NCI-H2227 treated with DMSO at 0.1 percent for 48 hours (cell line): Measurements from ENCODE around the gene PC.

Experiments
- DNase-seq: peaks from one replicate; lab custom pipeline; 2025; lab: John Stamatoyannopoulos, UW

Gene PC

DNA sequence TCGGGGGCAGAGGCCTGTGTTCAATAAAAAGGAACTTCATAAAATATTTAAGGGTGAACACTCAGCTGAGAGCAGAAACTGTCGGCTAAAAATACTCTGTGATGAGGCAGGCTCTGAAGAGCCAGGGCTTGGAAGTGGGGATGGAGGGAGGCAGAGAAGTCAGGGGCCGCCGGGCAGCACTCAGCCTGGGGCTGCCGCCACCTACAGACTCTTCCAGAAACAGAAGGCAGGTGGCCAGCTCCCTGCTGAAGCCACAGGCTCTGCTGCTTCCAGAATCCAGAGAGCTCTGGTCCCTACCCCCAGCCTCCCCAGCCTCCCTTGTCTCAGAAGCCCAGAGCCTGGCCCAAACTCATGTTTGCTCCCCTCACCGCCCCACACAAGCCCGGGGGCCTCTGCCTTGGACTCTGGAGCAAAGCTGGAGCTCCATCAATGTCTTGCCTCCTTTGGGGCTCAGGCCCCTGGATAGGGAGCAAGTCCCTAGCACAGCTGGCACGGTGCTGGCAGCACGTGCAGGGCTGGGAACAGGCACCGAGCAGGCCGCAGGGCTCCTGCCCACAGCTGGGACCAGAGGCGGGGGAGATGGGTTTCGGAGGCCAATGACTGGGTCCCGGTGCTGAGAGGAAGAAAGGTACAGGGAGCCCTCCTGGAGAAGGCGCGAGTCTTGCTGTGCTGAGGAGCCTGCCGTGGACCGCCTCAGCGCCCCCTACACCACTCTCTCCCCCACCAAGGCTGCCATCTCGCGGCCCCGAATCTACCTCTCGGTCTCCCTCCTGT, 93.1 kb downstream of the PC start:
- no peak for DNase-seq

DNA sequence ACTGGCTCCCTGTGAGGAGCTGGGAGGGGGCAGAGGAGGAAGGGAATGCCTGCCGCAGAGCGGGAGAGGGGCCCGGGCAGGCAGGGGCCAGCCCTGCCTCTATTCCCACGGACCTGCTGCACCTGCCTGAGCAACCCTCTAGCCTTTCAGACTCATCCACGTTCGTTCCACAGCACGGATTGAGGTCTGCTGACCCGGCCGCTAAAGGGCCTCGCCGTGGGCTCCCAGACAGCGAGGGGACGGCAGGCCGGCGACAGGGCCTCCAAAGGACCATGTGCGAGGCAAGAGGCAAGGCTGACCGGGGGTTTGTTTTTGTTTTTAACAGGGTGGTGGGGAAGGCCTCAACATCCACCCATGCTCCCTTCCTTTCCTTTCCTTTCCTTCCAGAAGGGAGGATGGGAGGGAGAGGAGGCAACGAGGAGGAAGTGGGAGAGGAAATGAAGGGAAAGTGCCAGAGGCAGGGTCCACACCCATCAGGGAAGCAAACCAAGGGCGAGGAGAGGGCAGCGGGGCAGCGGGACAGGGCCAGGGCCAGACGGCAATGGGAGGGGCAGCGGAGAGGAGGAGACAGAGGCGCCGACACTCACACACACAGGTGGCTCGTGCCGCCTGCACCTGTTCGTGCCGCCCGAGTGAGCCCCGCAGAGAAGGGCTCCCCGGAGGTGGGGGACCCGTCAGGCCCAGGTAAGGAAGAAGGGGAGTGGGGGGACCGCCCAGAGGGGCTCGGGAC, 93.8 kb downstream of the PC start:
- DNase-seq: no peak

DNA sequence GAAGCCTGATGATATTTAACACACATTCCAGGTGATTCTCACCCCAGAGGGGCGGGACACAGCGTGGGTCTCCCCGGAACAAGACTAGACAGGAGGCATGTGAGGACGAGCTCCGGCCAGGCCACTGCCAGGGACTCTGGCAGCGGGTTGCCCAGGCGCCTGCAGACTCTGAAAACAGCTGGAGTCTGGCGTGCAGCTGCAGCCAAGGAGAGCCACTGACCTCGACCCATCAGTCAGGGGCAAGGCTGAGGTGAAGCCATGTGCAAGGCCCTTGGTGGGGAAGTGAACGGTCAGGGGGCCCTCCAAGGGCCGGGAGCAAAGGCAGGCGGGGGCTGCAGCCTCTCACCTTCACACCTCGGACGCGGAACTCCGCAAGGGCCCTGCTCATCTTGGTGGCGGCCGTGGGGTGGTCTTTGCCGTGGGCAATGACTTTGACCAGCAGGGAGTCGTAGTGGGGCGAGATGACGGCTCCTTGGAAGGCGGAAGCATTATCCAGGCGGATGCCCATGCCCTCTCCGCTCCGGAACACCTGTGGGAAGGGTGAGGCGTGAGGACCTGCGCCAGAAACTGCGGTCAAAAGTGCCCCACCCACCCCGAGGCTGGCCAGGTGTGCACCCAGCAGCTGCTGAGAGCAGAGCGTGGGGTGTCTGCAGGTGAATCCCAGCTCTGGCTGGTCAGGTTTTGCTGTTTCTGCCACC, 94.6 kb downstream of the PC start:
- DNase-seq: no peak

DNA sequence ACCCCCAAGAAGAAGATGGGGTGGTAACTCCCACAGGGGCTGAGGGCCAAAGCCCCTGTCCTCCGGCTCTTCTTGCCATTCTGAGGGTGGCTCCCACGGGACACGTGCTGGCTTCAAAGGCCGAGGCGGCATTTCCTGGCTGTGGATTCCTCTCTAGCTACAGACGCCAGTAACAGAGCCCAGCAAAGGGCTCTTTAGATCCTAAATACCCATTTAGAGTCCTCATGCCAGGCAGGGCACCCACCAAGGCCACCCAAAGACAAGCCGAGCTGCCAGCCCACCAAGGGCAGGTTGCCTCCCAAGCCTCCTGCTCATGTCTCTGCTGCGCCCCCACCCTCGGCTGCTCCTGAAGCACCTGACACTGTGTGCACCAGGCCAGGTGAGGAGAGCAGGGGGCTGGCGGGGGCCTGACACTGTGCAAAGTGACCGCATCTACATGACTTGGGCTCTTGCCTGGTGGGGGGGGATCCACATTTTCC, 95.6 kb downstream of the PC start:
- no peak for DNase-seq

- no peak for DNase-seq
Measured at GRCh38 chr11:66861774-66862558, 96.2 kb downstream of the PC start.

DNA sequence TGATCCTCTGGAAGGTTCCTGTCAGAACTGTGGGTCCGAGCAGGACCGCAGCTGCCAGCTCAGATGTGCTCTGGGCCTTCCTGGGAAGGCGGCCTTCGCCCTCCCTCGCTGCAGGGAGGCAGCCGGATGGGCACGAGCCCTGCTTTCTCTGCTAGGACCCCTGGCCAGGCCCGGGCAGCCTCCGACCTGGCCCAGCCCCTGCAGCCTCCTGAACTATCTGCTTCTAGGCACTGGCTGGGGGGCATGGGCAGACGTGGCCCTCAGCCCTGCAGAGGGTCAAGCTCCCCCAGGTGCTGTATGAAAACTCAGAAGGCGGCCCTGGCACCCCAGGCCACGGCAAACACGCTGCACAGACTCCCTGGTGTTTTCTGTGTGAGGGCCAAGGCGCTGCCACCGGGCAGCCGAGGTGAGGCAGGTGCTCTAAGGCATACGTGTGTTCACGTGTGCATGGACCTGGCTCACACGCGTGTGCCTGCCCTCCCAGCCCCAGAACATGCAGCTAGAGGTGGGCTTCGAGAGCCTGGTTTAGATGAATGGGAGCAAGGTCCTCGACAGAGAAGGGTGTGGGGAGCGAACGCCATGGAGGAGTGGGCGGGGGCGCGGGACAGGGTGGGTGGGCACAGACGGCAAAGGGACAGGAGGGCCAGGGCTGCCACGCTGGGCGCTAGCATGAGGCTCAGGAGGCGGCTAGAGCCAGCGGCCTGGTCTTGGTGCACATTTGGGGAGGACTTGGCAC, 97.0 kb downstream of the PC start:
- no peak for DNase-seq

DNA sequence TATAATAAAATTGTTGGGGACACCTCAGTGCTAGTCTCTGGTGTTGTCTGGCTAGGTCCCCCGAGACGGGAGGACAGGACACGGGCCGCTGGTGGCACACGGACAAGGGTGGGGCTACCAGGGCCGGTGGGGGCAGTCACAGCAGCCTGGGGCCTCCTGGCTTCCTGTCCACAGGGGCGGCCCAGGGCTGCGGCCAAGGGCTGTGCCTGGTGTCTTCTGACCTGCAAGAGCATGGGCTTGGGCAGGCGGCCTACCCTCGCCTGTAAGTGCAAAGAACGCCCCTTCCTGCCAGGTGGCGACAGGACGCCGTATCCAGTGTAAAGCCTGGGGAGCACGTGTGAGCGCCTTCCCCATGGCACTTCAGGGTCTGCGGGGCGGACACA, 97.7 kb downstream of the PC start:
- DNase-seq: no peak

GRCh38 chr11:66859686-66860448, 98.3 kb downstream of the PC start:
- DNase-seq: no peak

DNA sequence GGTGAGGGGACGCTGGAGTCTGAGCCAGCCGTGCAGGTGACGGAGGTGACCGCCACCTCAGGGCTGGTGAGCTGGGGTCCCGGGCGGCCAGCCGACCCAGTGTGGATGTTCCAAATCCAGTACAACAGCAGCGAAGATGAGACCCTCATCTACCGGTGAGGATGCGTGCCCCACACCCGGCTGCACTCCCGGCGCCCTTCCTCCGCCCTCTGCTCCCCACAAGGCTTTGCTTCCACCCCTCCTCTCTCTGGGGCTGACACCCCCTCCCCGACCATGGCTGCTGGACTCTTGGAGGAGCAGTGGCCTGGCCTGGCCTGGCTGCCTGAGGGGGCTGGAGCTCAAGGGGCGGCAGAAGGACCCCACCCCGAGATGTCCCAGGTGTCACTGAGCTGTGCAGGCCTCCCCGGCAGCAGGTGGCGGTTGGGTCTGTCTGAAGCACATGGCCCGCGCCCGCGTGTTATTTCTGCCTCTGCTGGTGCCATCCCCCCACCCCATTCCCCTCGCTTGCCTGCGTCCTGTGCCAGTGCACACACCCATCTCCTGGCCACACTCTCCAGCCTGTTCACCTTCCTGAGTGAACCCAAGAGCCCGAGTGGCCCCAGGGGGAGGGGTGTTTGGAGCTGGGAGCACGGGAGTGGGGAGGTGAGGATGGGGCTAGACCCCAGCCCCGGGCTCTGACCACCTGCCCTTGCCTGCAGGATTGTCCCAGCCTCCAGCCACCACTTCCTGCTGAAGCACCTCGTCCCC, 99.1 kb downstream of the PC start:
- DNase-seq: no peak

- DNase-seq: no peak
Measured at GRCh38 chr11:66858186-66858938, 99.8 kb downstream of the PC start.

GRCh38 chr11:66857927-66858185, 100.3 kb downstream of the PC start:
- DNase-seq: no peak

- no peak for DNase-seq
Measured at GRCh38 chr11:66857234-66857926, 100.8 kb downstream of the PC start.

DNA sequence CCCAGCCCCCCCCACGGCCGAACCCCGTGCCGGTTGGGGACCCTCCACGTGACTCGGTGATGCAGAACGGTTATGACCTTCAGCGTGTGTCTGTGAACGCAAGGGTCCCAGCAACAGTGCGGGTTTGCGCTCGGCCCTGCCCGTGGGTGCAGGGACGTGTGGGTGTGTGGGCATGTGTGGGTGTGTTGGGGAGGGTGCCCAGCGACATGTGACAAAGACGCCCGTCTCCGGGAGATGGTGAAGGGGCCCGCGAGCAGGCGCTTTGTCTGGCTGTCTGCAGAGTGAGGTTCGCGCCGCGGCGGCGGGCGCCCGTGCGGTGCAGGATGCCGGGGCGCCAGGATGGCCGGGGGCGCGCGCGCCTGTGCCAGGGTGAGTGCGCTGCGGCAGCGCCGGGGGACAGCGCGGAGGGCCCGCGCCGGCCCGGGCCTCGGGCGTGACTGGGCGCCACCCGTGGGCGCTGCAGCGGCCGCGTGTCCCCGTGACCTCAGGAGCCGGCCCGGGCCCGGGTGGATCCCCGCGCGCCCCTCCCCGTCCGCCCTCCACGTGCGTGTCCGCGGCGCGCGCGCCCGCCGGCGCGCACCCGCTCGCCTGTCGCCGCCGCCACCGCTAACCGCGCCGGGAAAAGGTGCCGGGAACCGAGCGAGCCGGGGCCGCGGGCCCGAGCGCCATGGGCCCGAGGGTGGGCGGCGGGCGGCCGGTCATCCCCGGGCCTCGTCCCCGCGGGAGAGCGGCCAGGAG, 101.5 kb downstream of the PC start, which contains the start of gene LRFN4:
LRFN4 (plus strand) TSS at position 569 of the 738 bp plus-strand sequence. CDS start 681 bp downstream, outside the sequence.
- peak; percentile 62 for DNase-seq

- DNase-seq: peak; percentile 85
Measured at GRCh38 chr11:66855574-66856495, 102.3 kb downstream of the PC start.

DNA sequence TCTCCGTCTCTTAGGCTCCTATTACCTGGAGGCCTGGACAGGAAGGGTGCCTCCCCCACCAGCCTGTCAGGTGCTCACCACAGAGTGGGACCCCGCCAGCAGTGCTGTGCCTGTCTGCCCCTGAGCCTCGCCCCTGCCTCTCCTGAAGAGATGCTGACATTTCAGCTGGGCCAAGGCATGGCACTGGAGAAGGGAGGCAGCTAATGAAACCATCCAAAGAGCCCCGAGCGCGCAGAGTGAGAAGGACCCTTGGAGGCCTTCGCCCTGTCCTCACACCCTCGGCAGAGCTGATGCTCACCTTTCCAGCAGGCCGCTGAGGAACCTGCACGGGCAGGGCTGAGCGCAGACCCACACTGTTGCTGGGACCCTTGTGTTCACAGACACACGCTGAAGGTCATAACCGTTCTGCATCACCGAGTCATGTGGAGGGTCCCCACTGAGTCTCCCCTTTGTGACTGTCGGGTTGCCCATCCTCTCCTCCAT, 103.4 kb downstream of the PC start:
- no peak for DNase-seq

- DNase-seq: no peak
Measured at GRCh38 chr11:66854231-66854661, 103.9 kb downstream of the PC start.
